Astrocyte of the spinal cord (primary cell): ENCODE results near the gene NFIL3.
A peak's percentile ranks its signal among the peaks of the same experiment; 100 is the strongest.

ENCODE experiments used
- DNase-seq: peaks from one replicate; pipeline ENCODE4 v3.0.0; 2011; ENCODE audit warnings: low read depth, low spot score
- H3K4me3 ChIP-seq: 2 replicates; pipeline ENCODE4 v1.5.1; 2011; ENCODE audit warnings: low read depth, mild to moderate bottlenecking, low read length, moderate library complexity
- CTCF ChIP-seq: IDR thresholded peaks from 2 replicates; pipeline ENCODE4 v1.5.1; 2012; ENCODE audit warnings: low read depth, mild to moderate bottlenecking, low read length, inconsistent platforms
- in situ Hi-C: cut with HindIII; loops from 2 replicates; pipeline ENCODE4 v1.10.0; 2017; ENCODE audit warnings: low sequenced_read_pairs

Gene NFIL3

GRCh38 chr9:91443994-91444392, 20.4 kb upstream of the NFIL3 start:
- no peak overlapping the region for H3K4me3 ChIP-seq
- DNase-seq, result no peak
- no peak for TF ChIP-seq CTCF
- in situ Hi-C loops, result no loop called here

GRCh38 chr9:91443321-91443993, 19.8 kb upstream of the NFIL3 start:
- TF ChIP-seq CTCF, result no peak
- in situ Hi-C loops, result no loop called here
- no peak for DNase-seq
- H3K4me3 ChIP-seq, result no peak overlapping the region

GRCh38 chr9:91436841-91437240, 13.2 kb upstream of the NFIL3 start:
- DNase-seq, result no peak
- no peak for TF ChIP-seq CTCF
- in situ Hi-C loops, result no loop called here
- no peak overlapping the region for H3K4me3 ChIP-seq

GRCh38 chr9:91433180-91433579, 9.5 kb upstream of the NFIL3 start:
- no peak overlapping the region for H3K4me3 ChIP-seq
- peak; percentile 48 for TF ChIP-seq CTCF
- in situ Hi-C loops, result no loop called here
- DNase-seq, result peak; percentile 93

GRCh38 chr9:91431485-91431884, 7.9 kb upstream of the NFIL3 start:
- no peak for DNase-seq
- in situ Hi-C loops, result no loop called here
- H3K4me3 ChIP-seq, result no peak overlapping the region
- TF ChIP-seq CTCF, result no peak

GRCh38 chr9:91429501-91429900, 5.9 kb upstream of the NFIL3 start:
- no peak for DNase-seq
- TF ChIP-seq CTCF, result no peak
- in situ Hi-C loops, result no loop called here
- H3K4me3 ChIP-seq, result no peak overlapping the region
